ENCODE data around the gene SLC45A1. TPM values are rescaled to one million over a fixed set of nuclear protein-coding genes. Genes with fewer than 3 reads are reported as not detected.
A peak's percentile ranks its signal among the peaks of the same experiment; 100 is the strongest.

SLC45A1 gene
- total RNA-seq, 4 donors from 2014 or later = 0.13 to 3.4 (median 1.4) TPM

DNA sequence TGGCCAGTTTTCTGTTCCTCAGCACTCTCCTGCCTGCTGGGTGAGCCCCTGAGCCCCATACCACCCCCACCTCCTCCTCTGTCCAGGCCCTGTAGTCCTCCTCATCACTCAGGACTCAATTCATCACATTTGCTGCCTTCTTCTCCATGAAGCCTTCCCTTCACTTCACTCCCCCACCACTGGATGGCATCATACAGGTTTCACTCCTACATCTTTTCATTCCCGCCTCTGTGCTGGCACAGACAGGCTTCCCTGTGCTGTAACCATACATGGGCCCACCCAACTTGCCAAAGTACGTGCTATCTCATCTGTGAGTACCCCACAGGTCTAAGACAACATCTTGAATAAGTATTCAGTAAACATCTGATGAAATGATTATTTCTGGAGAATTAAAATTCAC lies 56.9 kb downstream of the SLC45A1 start:
- intact Hi-C loops (cut with DNase I; ENCODE audit: low total_unique reads) = no loop called here
- TF ChIP-seq POLR2A (IDR thresholded peaks at IDR 0.05) = no peak
- TF ChIP-seq, protein P1, sequence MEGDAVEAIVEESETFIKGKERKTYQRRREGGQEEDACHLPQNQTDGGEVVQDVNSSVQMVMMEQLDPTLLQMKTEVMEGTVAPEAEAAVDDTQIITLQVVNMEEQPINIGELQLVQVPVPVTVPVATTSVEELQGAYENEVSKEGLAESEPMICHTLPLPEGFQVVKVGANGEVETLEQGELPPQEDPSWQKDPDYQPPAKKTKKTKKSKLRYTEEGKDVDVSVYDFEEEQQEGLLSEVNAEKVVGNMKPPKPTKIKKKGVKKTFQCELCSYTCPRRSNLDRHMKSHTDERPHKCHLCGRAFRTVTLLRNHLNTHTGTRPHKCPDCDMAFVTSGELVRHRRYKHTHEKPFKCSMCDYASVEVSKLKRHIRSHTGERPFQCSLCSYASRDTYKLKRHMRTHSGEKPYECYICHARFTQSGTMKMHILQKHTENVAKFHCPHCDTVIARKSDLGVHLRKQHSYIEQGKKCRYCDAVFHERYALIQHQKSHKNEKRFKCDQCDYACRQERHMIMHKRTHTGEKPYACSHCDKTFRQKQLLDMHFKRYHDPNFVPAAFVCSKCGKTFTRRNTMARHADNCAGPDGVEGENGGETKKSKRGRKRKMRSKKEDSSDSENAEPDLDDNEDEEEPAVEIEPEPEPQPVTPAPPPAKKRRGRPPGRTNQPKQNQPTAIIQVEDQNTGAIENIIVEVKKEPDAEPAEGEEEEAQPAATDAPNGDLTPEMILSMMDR (IDR thresholded peaks at IDR 0.05) = no peak
- peak in 1 of 2 donors; percentile 69 for DNase-seq (ENCODE audit: low spot score in 2 of 2)
- 79 to 82% methylated on average over 2 of the region's 2 CpGs for WGBS, 2 donors
- no peak overlapping the region for H3K4me3 ChIP-seq (ENCODE audit: low read depth, poor library complexity, severe bottlenecking)

DNA sequence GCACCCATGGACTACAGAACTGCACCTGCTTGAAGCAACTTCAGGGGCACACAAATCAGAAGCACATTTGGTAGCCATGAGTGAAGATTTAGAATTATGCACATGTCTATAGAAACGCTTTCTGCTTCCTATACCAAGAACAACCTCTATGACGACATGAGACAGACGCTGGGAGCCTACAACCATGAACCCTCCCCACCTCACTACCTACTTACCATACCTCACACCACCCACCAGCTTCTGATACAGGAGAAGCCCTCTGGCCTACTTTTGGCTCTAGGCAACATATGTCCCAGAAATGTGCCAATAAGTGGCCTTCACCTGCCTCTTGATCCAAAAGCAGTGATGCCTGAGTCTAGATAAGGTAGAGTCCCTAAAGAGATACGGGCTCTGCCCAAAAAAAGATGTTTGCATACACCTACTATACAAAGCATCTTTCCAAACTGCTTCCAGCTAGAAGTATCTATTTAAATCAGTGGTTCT lies 58.5 kb downstream of the SLC45A1 start:
- intact Hi-C loops (cut with DNase I; ENCODE audit: low total_unique reads) = no loop called here
- DNase-seq (ENCODE audit: low spot score in 2 of 2) = peak in 1 of 2 donors; percentile 74
- 64 to 93% methylated on average over 4 of the region's 4 CpGs for WGBS, 2 donors
- no peak for TF ChIP-seq POLR2A (IDR thresholded peaks at IDR 0.05)
- TF ChIP-seq, protein P1 (IDR thresholded peaks at IDR 0.05) = no peak
- H3K4me3 ChIP-seq (ENCODE audit: low read depth, poor library complexity, severe bottlenecking) = no peak overlapping the region

GRCh38 chr1:8377271-8377981 lies 59.5 kb downstream of the SLC45A1 start:
- DNase-seq (ENCODE audit: low spot score in 2 of 2) = no peak
- WGBS, 2 donors = 88 to 92% methylated on average over 17 of the region's 17 CpGs
- intact Hi-C loops (cut with DNase I; ENCODE audit: low total_unique reads) = no loop called here
- no peak for TF ChIP-seq POLR2A (IDR thresholded peaks at IDR 0.05)
- TF ChIP-seq, protein P1 (IDR thresholded peaks at IDR 0.05) = no peak
- no peak overlapping the region for H3K4me3 ChIP-seq (ENCODE audit: low read depth, poor library complexity, severe bottlenecking)

GRCh38 chr1:8378178-8378577 lies 60.3 kb downstream of the SLC45A1 start:
- WGBS, 2 donors = 34 to 37% methylated on average over 4 of the region's 4 CpGs
- TF ChIP-seq, protein P1 (IDR thresholded peaks at IDR 0.05) = no peak
- TF ChIP-seq POLR2A (IDR thresholded peaks at IDR 0.05) = no peak
- intact Hi-C loops (cut with DNase I; ENCODE audit: low total_unique reads) = no loop called here
- peak in 1 of 2 donors; percentile 68 for DNase-seq (ENCODE audit: low spot score in 2 of 2)
- no peak overlapping the region for H3K4me3 ChIP-seq (ENCODE audit: low read depth, poor library complexity, severe bottlenecking)

DNA sequence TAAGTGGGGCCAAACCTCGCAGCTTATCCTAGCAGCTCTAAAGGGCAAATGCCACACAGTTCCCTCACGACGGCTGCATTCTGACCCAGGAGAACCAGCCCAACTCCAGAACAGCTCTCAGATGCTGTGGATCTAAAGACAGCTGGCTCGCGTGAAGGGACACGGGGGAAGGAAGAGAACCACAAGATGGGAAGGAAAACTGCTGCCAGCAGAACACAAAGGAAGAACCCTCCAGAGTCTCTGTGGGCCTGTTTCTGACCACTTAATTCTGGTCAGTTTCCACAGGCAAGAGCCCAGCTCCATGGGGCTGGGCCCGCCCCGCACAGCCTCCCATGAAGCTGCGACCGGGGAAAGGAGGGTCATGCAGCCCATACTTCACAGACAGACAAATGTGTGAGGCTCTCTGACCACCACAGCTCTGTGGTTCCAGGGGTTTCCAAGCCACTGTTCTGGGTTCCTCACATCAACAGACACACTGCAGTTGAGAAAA lies 61.1 kb downstream of the SLC45A1 start:
- peak in 1 of 2 donors; percentile 58 for DNase-seq (ENCODE audit: low spot score in 2 of 2)
- no peak overlapping the region for H3K4me3 ChIP-seq (ENCODE audit: low read depth, poor library complexity, severe bottlenecking)
- TF ChIP-seq POLR2A (IDR thresholded peaks at IDR 0.05) = no peak
- TF ChIP-seq, protein P1 (IDR thresholded peaks at IDR 0.05) = no peak
- 80 to 81% methylated on average over 10 of the region's 10 CpGs for WGBS, 2 donors
- intact Hi-C loops (cut with DNase I; ENCODE audit: low total_unique reads) = no loop called here

Data from lower leg skin (tissue), 4 donors.